Measurements from ENCODE around the gene SSTR1. TPM values are rescaled to one million over a fixed set of nuclear protein-coding genes. Genes with fewer than 3 reads are reported as not detected.

SSTR1 gene
- total RNA-seq, 1 donor from 2014 or later: not detected

DNA sequence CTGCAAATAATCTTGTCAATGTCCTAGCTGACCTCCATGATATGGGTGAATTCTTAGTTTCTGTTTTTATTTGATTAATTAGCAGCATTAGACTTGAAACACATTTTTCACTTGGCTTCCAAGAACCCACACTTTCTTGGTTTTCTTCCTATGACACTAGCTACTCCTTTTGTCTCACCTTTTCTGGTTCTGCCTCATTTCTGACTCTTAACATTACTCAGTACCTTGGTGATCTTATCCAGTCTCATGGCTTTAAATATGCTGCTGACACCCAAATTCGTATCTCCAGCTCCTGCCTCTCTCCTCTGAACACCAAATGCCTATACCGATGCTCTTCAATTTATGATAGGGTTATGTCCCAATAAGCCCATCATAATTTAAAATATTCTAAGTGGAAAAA, 32.0 kb upstream of the SSTR1 start:
- no peak overlapping the region for H3K27ac Mint-ChIP-seq (ENCODE audit: unreplicated experiment)
- FAIRE-seq (no peak), DNase-seq (ENCODE audit: low read depth) (no peak)
- no peak overlapping the region for H3K9ac ChIP-seq (ENCODE audit: low read length)
- H3K36me3 Mint-ChIP-seq (ENCODE audit: low read depth, unreplicated experiment): no peaks in the 10 kb centered on the region
- H3K4me3 Mint-ChIP-seq (ENCODE audit: unreplicated experiment): no peak overlapping the region
- no peak overlapping the region for H2AFZ ChIP-seq (ENCODE audit: low read depth, low read length)
- TF ChIP-seq EZH2 (IDR thresholded peaks at IDR 0.05; ENCODE audit: insufficient read depth, low read length) (no peak), CTCF (IDR thresholded peaks at IDR 0.05; ENCODE audit: insufficient read depth, low read depth, low read length) (no peak)
- no peak overlapping the region for H3K27ac ChIP-seq (ENCODE audit: low read depth, low read length)
- no peaks in the 10 kb centered on the region for H4K20me1 ChIP-seq (ENCODE audit: insufficient read depth, low read length)
- no peak overlapping the region for H3K4me3 ChIP-seq (ENCODE audit: insufficient read depth, low read depth, low read length)
- H3K4me1 Mint-ChIP-seq (ENCODE audit: low read depth, unreplicated experiment): peaks cover 13% of the 10 kb centered on the region
- H3K9me3 Mint-ChIP-seq (ENCODE audit: unreplicated experiment): peaks cover 2% of the 10 kb centered on the region
- no peaks in the 10 kb centered on the region for H3K36me3 ChIP-seq (ENCODE audit: insufficient read depth, low read length)
- H3K27me3 ChIP-seq (ENCODE audit: insufficient read depth, low read length): no peaks in the 10 kb centered on the region
- H3K79me2 ChIP-seq (ENCODE audit: insufficient read depth, low read length): no peaks in the 10 kb centered on the region
- H3K27me3 Mint-ChIP-seq (ENCODE audit: low read depth, unreplicated experiment): no peaks in the 10 kb centered on the region
- no peak overlapping the region for H3K4me2 ChIP-seq (ENCODE audit: low read length)
- no peaks in the 10 kb centered on the region for H3K4me1 ChIP-seq (ENCODE audit: insufficient read depth, low read length)
- H3K9me3 ChIP-seq (ENCODE audit: insufficient read depth, low read depth, low read length): no peaks in the 10 kb centered on the region

DNA sequence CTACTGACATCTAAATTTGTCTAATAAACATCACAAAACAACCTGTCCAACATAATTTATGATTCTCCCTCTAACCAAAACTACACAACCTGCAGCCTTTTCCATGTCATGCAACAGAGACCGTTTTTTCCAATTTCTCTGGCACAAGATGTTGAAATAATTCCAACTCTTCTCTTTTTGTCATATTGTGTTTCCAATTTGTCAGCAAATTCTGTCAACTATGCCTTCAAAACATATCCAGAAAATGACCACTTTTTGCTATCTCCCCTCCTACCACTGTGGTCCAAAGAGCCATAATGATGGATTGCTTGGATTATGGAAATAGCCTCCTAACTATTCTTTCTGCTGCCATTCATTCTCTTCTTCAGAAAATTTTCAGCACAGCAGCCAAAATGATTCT, 31.3 kb upstream of the SSTR1 start:
- no peaks in the 10 kb centered on the region for H3K36me3 ChIP-seq (ENCODE audit: insufficient read depth, low read length)
- H3K27me3 Mint-ChIP-seq (ENCODE audit: low read depth, unreplicated experiment): no peaks in the 10 kb centered on the region
- H3K4me1 ChIP-seq (ENCODE audit: insufficient read depth, low read length): no peaks in the 10 kb centered on the region
- TF ChIP-seq CTCF (IDR thresholded peaks at IDR 0.05; ENCODE audit: insufficient read depth, low read depth, low read length): no peak
- TF ChIP-seq EZH2 (IDR thresholded peaks at IDR 0.05; ENCODE audit: insufficient read depth, low read length): no peak
- H3K9ac ChIP-seq (ENCODE audit: low read length): no peak overlapping the region
- no peaks in the 10 kb centered on the region for H4K20me1 ChIP-seq (ENCODE audit: insufficient read depth, low read length)
- no peak for FAIRE-seq
- no peak overlapping the region for H3K4me3 Mint-ChIP-seq (ENCODE audit: unreplicated experiment)
- no peaks in the 10 kb centered on the region for H3K9me3 ChIP-seq (ENCODE audit: insufficient read depth, low read depth, low read length)
- peaks cover 2% of the 10 kb centered on the region for H3K9me3 Mint-ChIP-seq (ENCODE audit: unreplicated experiment)
- no peak overlapping the region for H3K4me2 ChIP-seq (ENCODE audit: low read length)
- H3K4me1 Mint-ChIP-seq (ENCODE audit: low read depth, unreplicated experiment): peaks cover 8% of the 10 kb centered on the region
- H2AFZ ChIP-seq (ENCODE audit: low read depth, low read length): no peak overlapping the region
- no peak overlapping the region for H3K4me3 ChIP-seq (ENCODE audit: insufficient read depth, low read depth, low read length)
- DNase-seq (ENCODE audit: low read depth): no peak
- no peaks in the 10 kb centered on the region for H3K36me3 Mint-ChIP-seq (ENCODE audit: low read depth, unreplicated experiment)
- H3K27ac Mint-ChIP-seq (ENCODE audit: unreplicated experiment): no peak overlapping the region
- H3K27ac ChIP-seq (ENCODE audit: low read depth, low read length): no peak overlapping the region
- H3K79me2 ChIP-seq (ENCODE audit: insufficient read depth, low read length): no peaks in the 10 kb centered on the region
- no peaks in the 10 kb centered on the region for H3K27me3 ChIP-seq (ENCODE audit: insufficient read depth, low read length)

- Mint-ChIP-seq H3K27ac (ENCODE audit: unreplicated experiment) (no peak overlapping the region), H3K36me3 (ENCODE audit: low read depth, unreplicated experiment) (no peaks in the 10 kb centered on the region), H3K9me3 (ENCODE audit: unreplicated experiment) (no peaks in the 10 kb centered on the region), H3K4me1 (ENCODE audit: low read depth, unreplicated experiment) (peaks cover 5% of the 10 kb centered on the region), H3K4me3 (ENCODE audit: unreplicated experiment) (no peak overlapping the region), H3K27me3 (ENCODE audit: low read depth, unreplicated experiment) (peaks cover 4% of the 10 kb centered on the region)
- no peak overlapping the region for H3K27ac ChIP-seq (ENCODE audit: low read depth, low read length)
- DNase-seq (ENCODE audit: low read depth) (no peak), FAIRE-seq (no peak)
- H3K27me3 ChIP-seq (ENCODE audit: insufficient read depth, low read length): no peaks in the 10 kb centered on the region
- no peaks in the 10 kb centered on the region for H3K9me3 ChIP-seq (ENCODE audit: insufficient read depth, low read depth, low read length)
- TF ChIP-seq CTCF (IDR thresholded peaks at IDR 0.05; ENCODE audit: insufficient read depth, low read depth, low read length) (no peak), EZH2 (IDR thresholded peaks at IDR 0.05; ENCODE audit: insufficient read depth, low read length) (no peak)
- no peak overlapping the region for H3K4me3 ChIP-seq (ENCODE audit: insufficient read depth, low read depth, low read length)
- no peak overlapping the region for H2AFZ ChIP-seq (ENCODE audit: low read depth, low read length)
- no peaks in the 10 kb centered on the region for H3K4me1 ChIP-seq (ENCODE audit: insufficient read depth, low read length)
- no peaks in the 10 kb centered on the region for H3K36me3 ChIP-seq (ENCODE audit: insufficient read depth, low read length)
- H3K4me2 ChIP-seq (ENCODE audit: low read length): no peak overlapping the region
- H3K9ac ChIP-seq (ENCODE audit: low read length): no peak overlapping the region
- no peaks in the 10 kb centered on the region for H3K79me2 ChIP-seq (ENCODE audit: insufficient read depth, low read length)
- H4K20me1 ChIP-seq (ENCODE audit: insufficient read depth, low read length): no peaks in the 10 kb centered on the region
Measured at GRCh38 chr14:38184132-38184531, 23.6 kb upstream of the SSTR1 start.

Data from astrocyte (in vitro differentiated cells and primary cell).